SJSA1 (cell line): Measurements from ENCODE around the gene PHF10. TPM values are rescaled to one million over a fixed set of nuclear protein-coding genes. Genes with fewer than 3 reads are reported as not detected.

Experiments used
- DNase-seq, 2 experiments: peaks; one replicate each; pipeline ENCODE4 v3.0.0-alpha.2; 2015 to 2020; ENCODE audit warnings: low spot score in 2 of 2, low read depth in 1 of 2
- H3K27ac ChIP-seq: fragments of 250-450 bp; sonication (Bioruptor Pico); 2 replicates; pipeline ENCODE4 v1.5.1; 2020; ENCODE audit warnings: mild to moderate bottlenecking, moderate library complexity
- H3K27me3 ChIP-seq: fragments of 250-450 bp; sonication (Bioruptor Pico); replicated peaks from 2 replicates; pipeline ENCODE4 v1.5.1; 2020; ENCODE audit warnings: mild to moderate bottlenecking, moderate library complexity
- H3K36me3 ChIP-seq: fragments of 250-450 bp; sonication (Bioruptor Pico); 2 replicates; pipeline ENCODE4 v1.5.1; 2020; ENCODE audit warnings: mild to moderate bottlenecking
- H3K4me1 ChIP-seq: fragments of 250-450 bp; sonication (Bioruptor Pico); replicated peaks from 2 replicates; pipeline ENCODE4 v1.6.1; 2021; ENCODE audit warnings: mild to moderate bottlenecking
- H3K4me3 ChIP-seq: fragments of 250-450 bp; sonication (Bioruptor Pico); 2 replicates; pipeline ENCODE4 v1.5.1; 2020; ENCODE audit warnings: mild to moderate bottlenecking
- H3K9me3 ChIP-seq: fragments of 250-450 bp; sonication (Bioruptor Pico); replicated peaks from 2 replicates; pipeline ENCODE4 v1.5.1; 2020; ENCODE audit warnings: mild to moderate bottlenecking
- total RNA-seq: library from RNA; depleted of rRNA; stranded (reverse); fragments of >200 nt; shearing (Covaris generic); gene quantifications from 2 replicates; pipeline ENCODE4 v1.2.3, GENCODE V29; 2014; rRNA removed

Gene PHF10
- total RNA-seq, 1 experiment from 2014 or later = 33.4 TPM

GRCh38 chr6:169659820-169660610 is 64.3 kb downstream of the PHF10 start:
- DNase-seq = no peak
- Histone ChIP-seq H3K27ac (no peak overlapping the region), H3K36me3 (peaks cover 32% of the 10 kb centered on the region)

GRCh38 chr6:169657284-169657610 is 67.1 kb downstream of the PHF10 start:
- no peaks in the 10 kb centered on the region for H3K9me3 ChIP-seq
- DNase-seq = no peak

More at GRCh38 chr6:169659820-169660610, 64.3 kb downstream of the PHF10 start:
- peaks cover 6% of the 10 kb centered on the region for H3K4me1 ChIP-seq
- no peaks in the 10 kb centered on the region for H3K9me3 ChIP-seq
- no peak overlapping the region for H3K4me3 ChIP-seq
- H3K27me3 ChIP-seq = no peaks in the 10 kb centered on the region

GRCh38 chr6:169656546-169657283 is 67.6 kb downstream of the PHF10 start:
- H3K36me3 ChIP-seq = peaks cover 25% of the 10 kb centered on the region
- H3K27ac ChIP-seq = no peak overlapping the region
- no peaks in the 10 kb centered on the region for H3K27me3 ChIP-seq
- peaks cover 6% of the 10 kb centered on the region for H3K4me1 ChIP-seq
- no peak for DNase-seq
- H3K9me3 ChIP-seq = no peaks in the 10 kb centered on the region
- H3K4me3 ChIP-seq = no peak overlapping the region

More at GRCh38 chr6:169657284-169657610, 67.1 kb downstream of the PHF10 start:
- Histone ChIP-seq H3K4me3 (no peak overlapping the region), H3K27me3 (no peaks in the 10 kb centered on the region), H3K27ac (no peak overlapping the region), H3K36me3 (peaks cover 27% of the 10 kb centered on the region), H3K4me1 (peaks cover 6% of the 10 kb centered on the region)

GRCh38 chr6:169654598-169655391 is 69.5 kb downstream of the PHF10 start:
- H3K4me3 ChIP-seq = peak overlapping the region; percentile 42
- peak; percentile 72 to 87 for DNase-seq
- H3K27ac ChIP-seq = peak overlapping the region; percentile 49
- peaks cover 6% of the 10 kb centered on the region for H3K4me1 ChIP-seq
- peaks cover 19% of the 10 kb centered on the region for H3K36me3 ChIP-seq
- no peaks in the 10 kb centered on the region for H3K27me3 ChIP-seq
- H3K9me3 ChIP-seq = no peaks in the 10 kb centered on the region

Other genes with a start within 250 kb of the PHF10 start
- gene WDR27, start 22.5 kb downstream of the PHF10 start, total RNA-seq = 9.6 and 17.1 TPM in 2 replicates
- 34.0 and 44.7 TPM in 2 replicates for gene C6orf120, start 22.4 kb downstream of the PHF10 start, total RNA-seq
- gene DYNLT2, start 27.1 kb upstream of the PHF10 start, total RNA-seq = 0.68 and 1.1 TPM in 2 replicates
- 11.3 and 13.4 TPM in 2 replicates for gene ERMARD, start 27.1 kb upstream of the PHF10 start, total RNA-seq